Chondrocyte (in vitro differentiated cells): ENCODE data around the gene FAM227A. TPM values are rescaled to one million over a fixed set of nuclear protein-coding genes. Genes with fewer than 3 reads are reported as not detected.
"Not testable (repeated sequence)": the region's sequence is repeated elsewhere in the genome, so short reads cannot be mapped to it uniquely, and the experiment has no call there.

ENCODE experiments used
- DNase-seq: peaks from one replicate; pipeline ENCODE4 v3.0.0; 2021; ENCODE audit warnings: mixed read lengths, low spot score
- H3K27ac Mint-ChIP-seq: one replicate; pipeline ENCODE4 v1.8.0; 2021; ENCODE audit warnings: mild to moderate bottlenecking, moderate library complexity, mixed read lengths; ENCODE audit not compliant: unreplicated experiment
- H3K27me3 Mint-ChIP-seq: 2 replicates; pipeline ENCODE4 v1.8.0; 2021; ENCODE audit warnings: low read depth, mixed read lengths
- H3K36me3 Mint-ChIP-seq: 2 replicates; pipeline ENCODE4 v1.8.0; 2021; ENCODE audit warnings: low read depth, mixed read lengths
- H3K4me1 Mint-ChIP-seq: 2 replicates; pipeline ENCODE4 v1.8.0; 2021; ENCODE audit warnings: low read depth, mild to moderate bottlenecking, mixed read lengths
- H3K4me3 Mint-ChIP-seq: one replicate; pipeline ENCODE4 v1.8.0; 2021; ENCODE audit warnings: mild to moderate bottlenecking, moderate library complexity, mixed read lengths; ENCODE audit not compliant: unreplicated experiment
- H3K9me3 Mint-ChIP-seq: 2 replicates; pipeline ENCODE4 v1.8.0; 2021; ENCODE audit warnings: low read depth, mixed read lengths
- CTCF ChIP-seq: fragments of 200-600 bp; sonication (generic); IDR thresholded peaks from 2 replicates; pipeline ENCODE4 v1.5.0; 2021; ENCODE audit warnings: antibody characterized with exemption, mild to moderate bottlenecking, moderate library complexity
- total RNA-seq: library from RNA; stranded (reverse); gene quantifications from 3 replicates; pipeline ENCODE4 v1.2.1, GENCODE V29; 2021

The FAM227A gene
- total RNA-seq, 1 donor from 2014 or later, result 1.8 TPM

GRCh38 chr22:38608992-38609750 lies 47.0 kb downstream of the FAM227A start:
- no peak for TF ChIP-seq CTCF
- DNase-seq, result no peak
- Mint-ChIP-seq H3K4me3 (no peak overlapping the region), H3K9me3 (no peaks in the 10 kb centered on the region), H3K4me1 (peaks cover 12% of the 10 kb centered on the region), H3K36me3 (peaks cover 3% of the 10 kb centered on the region), H3K27me3 (no peaks in the 10 kb centered on the region), H3K27ac (no peak overlapping the region)

- DNase-seq, result no peak
- H3K27me3 Mint-ChIP-seq, result no peaks in the 10 kb centered on the region
- peaks cover 12% of the 10 kb centered on the region for H3K4me1 Mint-ChIP-seq
- H3K4me3 Mint-ChIP-seq, result no peak overlapping the region
- no peak for TF ChIP-seq CTCF
- H3K9me3 Mint-ChIP-seq, result no peaks in the 10 kb centered on the region
- H3K27ac Mint-ChIP-seq, result no peak overlapping the region
- peaks cover 3% of the 10 kb centered on the region for H3K36me3 Mint-ChIP-seq
These were observed 48.5 kb downstream of the FAM227A start for GRCh38 chr22:38607680-38608079.

- Mint-ChIP-seq H3K4me3 (no peak overlapping the region), H3K36me3 (peaks cover 7% of the 10 kb centered on the region), H3K27me3 (no peaks in the 10 kb centered on the region), H3K27ac (no peak overlapping the region), H3K9me3 (no peaks in the 10 kb centered on the region), H3K4me1 (peaks cover 12% of the 10 kb centered on the region)
- TF ChIP-seq CTCF, result no peak
- DNase-seq, result no peak
These were observed 54.0 kb downstream of the FAM227A start for GRCh38 chr22:38602166-38602565.

- Mint-ChIP-seq H3K36me3 (peaks cover 7% of the 10 kb centered on the region), H3K9me3 (no peaks in the 10 kb centered on the region), H3K27ac (no peak overlapping the region), H3K4me3 (no peak overlapping the region), H3K27me3 (no peaks in the 10 kb centered on the region), H3K4me1 (peaks cover 6% of the 10 kb centered on the region)
- TF ChIP-seq CTCF, result no peak
- no peak for DNase-seq
These were observed 54.9 kb downstream of the FAM227A start for GRCh38 chr22:38601221-38601764.

- no peak overlapping the region for H3K4me3 Mint-ChIP-seq
- H3K27me3 Mint-ChIP-seq, result no peaks in the 10 kb centered on the region
- no peaks in the 10 kb centered on the region for H3K9me3 Mint-ChIP-seq
- H3K36me3 Mint-ChIP-seq, result peaks cover 7% of the 10 kb centered on the region
- no peaks in the 10 kb centered on the region for H3K4me1 Mint-ChIP-seq
- no peak for DNase-seq
- H3K27ac Mint-ChIP-seq, result no peak overlapping the region
- no peak for TF ChIP-seq CTCF
These were observed 56.7 kb downstream of the FAM227A start for GRCh38 chr22:38599466-38599865.

- H3K4me1 Mint-ChIP-seq, DNase-seq, H3K27ac Mint-ChIP-seq, H3K27me3 Mint-ChIP-seq, H3K9me3 Mint-ChIP-seq, H3K4me3 Mint-ChIP-seq: not testable (repeated sequence)
- peaks cover 13% of the 10 kb centered on the region for H3K36me3 Mint-ChIP-seq
These were observed 73.3 kb downstream of the FAM227A start for GRCh38 chr22:38582923-38583322.
